K562 (cell line): ENCODE results near the gene ZNF474. TPM values are rescaled to one million over a fixed set of nuclear protein-coding genes. Genes with fewer than 3 reads are reported as not detected.

Experiments used
- ATAC-seq: fragments of 200-7000 bp; cut with Tn5 transposase; 3 replicates; pipeline ENCODE4 v1.9.1; 2020; ENCODE audit warnings: moderate library complexity
- BruUV-seq: library from RNA; stranded (reverse); fragments of 400-500 nt; replicated peaks from 2 replicates; lab custom pipeline; 2021; lab: Mats Ljungman, UMichigan
- CTCF ChIA-PET: fragments of 300-600 bp; formaldehyde crosslinking; extraction: SDS; loops from one replicate; lab custom pipeline; 2021; ENCODE audit warnings: low intra/inter-chr PET ratio; lab: Yijun Ruan, JAX
- POLR2A ChIA-PET: fragments of 300-600, 350-650 bp; sonication (Branson Sonifier 250); formaldehyde crosslinking; extraction: SDS; loops from one replicate; lab custom pipeline; 2021; ENCODE audit warnings: antibody characterized with exemption, inconsistent platforms; lab: Yijun Ruan, JAX
- DNase-seq, 4 experiments: peaks; one replicate each; pipeline versions ENCODE4 v3.0.0 to v3.0.0-alpha.2; 2011 to 2018; ENCODE audit warnings: low spot score in 3 of 4, mixed read lengths in 3 of 4; ENCODE audit errors: extremely low read depth in 1 of 4
- FAIRE-seq: peaks from 2 replicates; lab custom pipeline; 2011; peaks lifted over from hg19 to GRCh38; lab: Jason Lieb, UNC
- H2AFZ ChIP-seq: 2 replicates; pipeline ENCODE4 v1.6.0; 2011; ENCODE audit warnings: low read depth, low read length, control low read depth, inconsistent platforms
- H3K27ac ChIP-seq: fragments of 200-600 bp; 3 replicates; pipeline ENCODE4 v1.8.0; 2011; ENCODE audit warnings: low read depth, mild to moderate bottlenecking, control low read depth, inconsistent platforms, low read length, moderate library complexity, mixed read lengths; ENCODE audit errors: extremely low read depth
- H3K27me3 ChIP-seq, 2 experiments: fragments of 300-600 bp in 1 of 2; 2 replicates in 1 of 2; 3 replicates in 1 of 2; pipeline versions ENCODE4 v1.6.0 to v1.8.0; 2011; ENCODE audit warnings: inconsistent platforms in 2 of 2, low read length in 2 of 2, mild to moderate bottlenecking in 1 of 2, mixed read lengths in 1 of 2, moderate library complexity in 1 of 2; ENCODE audit not compliant: control insufficient read depth in 2 of 2, insufficient read depth in 2 of 2
- H3K36me3 ChIP-seq: fragments of 300-600 bp; 3 replicates; pipeline ENCODE4 v1.8.0; 2011; ENCODE audit warnings: mild to moderate bottlenecking, low read length, inconsistent platforms; ENCODE audit not compliant: control insufficient read depth, insufficient read depth
- H3K4me1 ChIP-seq, 2 experiments: fragments of 200-600 bp in 1 of 2; replicated peaks in 1 of 2; 2 replicates in 1 of 2; 3 replicates in 1 of 2; pipeline versions ENCODE4 v1.5.1 to v1.8.0; 2011; ENCODE audit warnings: inconsistent platforms in 2 of 2, low read length in 2 of 2, mild to moderate bottlenecking in 1 of 2, mixed read lengths in 1 of 2, moderate library complexity in 1 of 2; ENCODE audit not compliant: control insufficient read depth in 2 of 2, insufficient read depth in 2 of 2
- H3K4me2 ChIP-seq: 2 replicates; pipeline ENCODE4 v1.6.1; 2011; ENCODE audit warnings: low read length, control low read depth, inconsistent platforms, mixed read lengths; ENCODE audit not compliant: insufficient read depth
- H3K4me3 ChIP-seq: fragments of 200-600 bp; sonication (generic), shearing (Covaris generic); 2 replicates; pipeline ENCODE4 v1.5.1; 2016; ENCODE audit warnings: control low read depth, inconsistent platforms
- H3K79me2 ChIP-seq: fragments of 200-600 bp; 3 replicates; pipeline ENCODE4 v1.8.0; 2011; ENCODE audit warnings: low read length, inconsistent platforms; ENCODE audit not compliant: control insufficient read depth, insufficient read depth
- H3K9ac ChIP-seq, 2 experiments: 2 replicates each; pipeline versions ENCODE4 v1.6.0 to v1.6.1; 2011; ENCODE audit warnings: low read depth in 2 of 2, low read length in 2 of 2, control low read depth in 1 of 2, inconsistent platforms in 1 of 2, mild to moderate bottlenecking in 1 of 2, mixed read lengths in 1 of 2; ENCODE audit not compliant: insufficient read depth in 1 of 2
- H3K9me1 ChIP-seq: one replicate; pipeline ENCODE4 v1.6.0; 2011; ENCODE audit warnings: inconsistent platforms, mild to moderate bottlenecking, low read length, moderate library complexity; ENCODE audit not compliant: control insufficient read depth, insufficient read depth
- H3K9me3 ChIP-seq: replicated peaks from 2 replicates; pipeline ENCODE4 v1.5.1; 2011; ENCODE audit warnings: low read depth, low read length, inconsistent platforms; ENCODE audit not compliant: control insufficient read depth, insufficient read depth
- H4K20me1 ChIP-seq: replicated peaks from 2 replicates; pipeline ENCODE4 v1.6.1; 2011; ENCODE audit warnings: low read length, inconsistent platforms, mixed read lengths; ENCODE audit not compliant: control insufficient read depth, insufficient read depth
- CBFA2T2 ChIP-seq: fragments of 450-650 bp; conservative IDR thresholded peaks from 2 replicates; pipeline ENCODE4 v1.6.1; 2017; ENCODE audit warnings: mild to moderate bottlenecking
- DACH1 ChIP-seq: fragments of 450-650 bp; IDR thresholded peaks from 2 replicates; pipeline ENCODE4 v1.6.1; 2018; ENCODE audit not compliant: partially characterized antibody
- EHMT2 ChIP-seq: fragments of 450-650 bp; IDR thresholded peaks from 2 replicates; pipeline ENCODE4 v1.6.1; 2018; ENCODE audit warnings: antibody characterized with exemption
- ELF4 ChIP-seq: fragments of 450-650 bp; formaldehyde crosslinking; IDR thresholded peaks from 2 replicates; pipeline ENCODE4 v1.4.0; 2022; ENCODE audit warnings: missing genetic modification characterization
- FOXA1 ChIP-seq: fragments of 450-650 bp; IDR thresholded peaks from 2 replicates; pipeline ENCODE4 v1.6.1; 2016; ENCODE audit warnings: mild to moderate bottlenecking, borderline replicate concordance
- GATAD2A ChIP-seq: fragments of 450-650 bp; IDR thresholded peaks from 2 replicates; pipeline ENCODE4 v1.6.1; 2017
- HDAC1 ChIP-seq, 2 experiments: fragments of 450-650 bp; IDR thresholded peaks; 2 replicates each; pipeline ENCODE4 v1.6.1; 2016 to 2017; ENCODE audit warnings: inconsistent platforms in 1 of 2, mild to moderate bottlenecking in 1 of 2, moderate library complexity in 1 of 2
- JUND ChIP-seq, 2 experiments: IDR thresholded peaks; 2 replicates in 1 of 2; 3 replicates in 1 of 2; pipeline ENCODE4 v1.6.1; 2011; ENCODE audit warnings: borderline replicate concordance in 2 of 2, low read depth in 2 of 2, low read length in 2 of 2, improper control_type of control experiment in 1 of 2, missing biosample characterization in 1 of 2, missing genetic modification characterization in 1 of 2, missing genetic modification reagents in 1 of 2
- KLF16 ChIP-seq: IDR thresholded peaks from 2 replicates; pipeline ENCODE4 v1.6.1; 2016; ENCODE audit warnings: antibody characterized with exemption
- LEF1 ChIP-seq: fragments of 450-650 bp; IDR thresholded peaks from 2 replicates; pipeline ENCODE4 v1.6.1; 2016; ENCODE audit warnings: mild to moderate bottlenecking
- MEF2A ChIP-seq: IDR thresholded peaks from 2 replicates; pipeline ENCODE4 v1.6.1; 2011; ENCODE audit warnings: low read depth, mild to moderate bottlenecking, low read length, moderate library complexity; ENCODE audit not compliant: control insufficient read depth
- MEIS2 ChIP-seq: fragments of 450-650 bp; IDR thresholded peaks from 2 replicates; pipeline ENCODE4 v1.6.1; 2014; ENCODE audit warnings: mild to moderate bottlenecking; ENCODE audit not compliant: partially characterized antibody
- NCOA1 ChIP-seq: fragments of 450-650 bp; IDR thresholded peaks from 2 replicates; pipeline ENCODE4 v1.6.1; 2016; ENCODE audit warnings: low read depth
- NR0B1 ChIP-seq: fragments of 450-650 bp; IDR thresholded peaks from one replicate; pipeline ENCODE4 v1.6.1; 2018; ENCODE audit warnings: mild to moderate bottlenecking, moderate library complexity; ENCODE audit not compliant: partially characterized antibody
- RBFOX2 ChIP-seq: fragments of 200-400 bp; formaldehyde crosslinking; IDR thresholded peaks from 2 replicates; pipeline ENCODE4 v1.6.1; 2017; ENCODE audit warnings: low read depth, mild to moderate bottlenecking, low read length, moderate library complexity
- TCF3 ChIP-seq: sonication (generic); formaldehyde crosslinking; IDR thresholded peaks from 2 replicates; pipeline ENCODE4 v1.4.0; 2020; ENCODE audit warnings: mild to moderate bottlenecking, missing genetic modification reagents
- TRIM25 ChIP-seq: fragments of 450-650 bp; IDR thresholded peaks from 2 replicates; pipeline ENCODE4 v1.7.0; 2016; ENCODE audit warnings: borderline replicate concordance
- ZNF584 ChIP-seq: fragments of 200-800 bp; sonication (Bioruptor generic); IDR thresholded peaks from 2 replicates; pipeline ENCODE4 v1.6.1; 2016; ENCODE audit warnings: low read depth, mild to moderate bottlenecking, missing genetic modification characterization, missing compliant biosample characterization
- WGBS: fragments of 100-300 bp; shearing (Covaris generic); methylation state at CpG from one replicate; pipeline ENCODE4 v1.1.6; 2016; ENCODE audit warnings: low coverage, mixed read lengths; ENCODE audit not compliant: insufficient coverage; ENCODE audit errors: missing lambda C conversion rate; 5-methylcytosine and 5-hydroxymethylcytosine counted together
- in situ Hi-C: fragments of 300-500 bp; cut with MboI; formaldehyde crosslinking; loops from 4 replicates; pipeline ENCODE4 v1.15.0; 2018; ENCODE audit warnings: inconsistent platforms, mixed read lengths
- intact Hi-C: fragments of 100-400 bp; cut with micrococcal nuclease; formaldehyde crosslinking; loops from 2 replicates; pipeline ENCODE4 v1.14.2; 2022
- polyA plus RNA-seq, 8 experiments: library from polyadenylated mRNA; depleted of rRNA in 4 of 8; stranded (reverse) in 5 of 8; unstranded in 3 of 8; fragments of >200 nt; fragmentation: Nextera tagmentation in 2 of 8; fragmentation: Illumina TruSeq in 1 of 8; extraction: Ambion mirVana in 2 of 8; extraction: Trizol in 1 of 8; gene quantifications; 2 replicates each; pipeline versions ENCODE4 v1.2.1 to v1.2.3, GENCODE V29; 2011 to 2014; ENCODE audit warnings: inconsistent platforms in 1 of 8, missing spikeins in 1 of 8
- total RNA-seq, 7 experiments: library from RNA; depleted of rRNA in 6 of 7; stranded (reverse); fragments of >200 nt in 6 of 7; fragmentation: Illumina TruSeq in 2 of 7; extraction: Trizol in 2 of 7; gene quantifications; 2 replicates each; pipeline versions ENCODE4 v1.2.1 to v1.2.3, GENCODE V29; 2011 to 2021; ENCODE audit warnings: low replicate concordance in 1 of 7

The ZNF474 gene
- total and polyA plus RNA-seq, 9 of the 15 experiments (the other 6 are each of a cell fraction or from before 2014, with no cell fraction given) = 0.16 to 0.62 (median 0.39) TPM

- DNase-seq (peak in 2 of 4 experiments; percentile 48 to 72), ATAC-seq (peak; percentile 80), FAIRE-seq (peak; percentile 89)
- H2AFZ ChIP-seq = peak overlapping the region; percentile 20; the same call in 1 of the 2 replicates
- CTCF ChIA-PET = interaction anchor here (0.6 kb wide), 1 partner anchor 127 kb away, joined by 3 read pairs; the partner anchor contains the start of gene SRFBP1
- H3K4me3 ChIP-seq = no peak overlapping the region
- H4K20me1 ChIP-seq = no peaks in the 10 kb centered on the region
- POLR2A ChIA-PET = no interaction called here
- H3K9ac ChIP-seq = no peak overlapping the region
- H3K9me3 ChIP-seq = peaks cover 8% of the 10 kb centered on the region; the same call in 1 of the 2 replicates
- H3K27me3 ChIP-seq = no peaks in the 10 kb centered on the region
- H3K27ac ChIP-seq = 0 out of 3 replicates have a peak overlapping the region, but pooled peaks have one; percentile 5
- no TSS peak for BruUV-seq
- no peaks in the 10 kb centered on the region for H3K36me3 ChIP-seq
- no peaks in the 10 kb centered on the region for H3K9me1 ChIP-seq
- intact Hi-C loops = loop anchor here (5.0 kb wide), 1 partner anchor 127 kb away; the partner anchor contains the start of gene SRFBP1
- no peaks in the 10 kb centered on the region; a peak in 2 of 5 replicates for H3K4me1 ChIP-seq
- no peak overlapping the region; the same call in 1 of the 2 replicates for H3K4me2 ChIP-seq
- in situ Hi-C loops = no loop called here
- WGBS = 0% methylated on average over 2 of the region's 2 CpGs
- no peaks in the 10 kb centered on the region for H3K79me2 ChIP-seq
- TF ChIP-seq CBFA2T2 = peak; percentile 78
- TF ChIP-seq FOXA1 = no peak
- TF ChIP-seq KLF16 = peak; percentile 72; the same call in 1 of the 2 replicates
- TF ChIP-seq MEF2A = peak; percentile 64; the same call in 1 of the 2 replicates
- TF ChIP-seq DACH1 = peak; percentile 59
- TF ChIP-seq EHMT2 = peak; percentile 77
- TF ChIP-seq HDAC1 (IDR thresholded peaks at IDR 0.05) = peak in 1 of 2 experiments; percentile 61; a peak in 1 of 4 replicates
- no peak for TF ChIP-seq ELF4 (CRISPR knock-in tag)
- TF ChIP-seq ZNF584 (CRISPR knock-in tag) = peak; percentile 41; the same call in 1 of the 2 replicates
- no peak for TF ChIP-seq RBFOX2
- TF ChIP-seq LEF1 = 0 out of 2 replicates have a peak, but pooled peaks have one; percentile 26
- 0 out of 2 replicates have a peak, but pooled peaks have one; percentile 42 for TF ChIP-seq GATAD2A
- peak; percentile 76 for TF ChIP-seq JUND (IDR thresholded peaks at IDR 0.05; ENCODE audit: borderline replicate concordance, low read depth, low read length)
- peak; percentile 77; the same call in 2 of the 3 replicates for TF ChIP-seq JUND (tag; IDR thresholded peaks at IDR 0.05; ENCODE audit: borderline replicate concordance, low read depth, low read length)
- no peak for TF ChIP-seq NR0B1
- TF ChIP-seq TRIM25 = no peak
- TF ChIP-seq TCF3 (CRISPR knock-in tag) = peak; percentile 86
- peak; percentile 32; the same call in 1 of the 2 replicates for TF ChIP-seq NCOA1
- TF ChIP-seq MEIS2 = peak; percentile 42
These were observed 40.0 kb upstream of the ZNF474 start for GRCh38 chr5:122089096-122090013.
